Measurements from ENCODE around the gene IQCE.
"Not testable (repeated sequence)": the region's sequence is repeated elsewhere in the genome, so short reads cannot be mapped to it uniquely, and the experiment has no call there.

The IQCE gene

GRCh38 chr7:2532199-2532772 lies 26.5 kb upstream of the IQCE start:
- DNase-seq (ENCODE audit: low spot score) = not testable (repeated sequence)

GRCh38 chr7:2532816-2533215 lies 26.0 kb upstream of the IQCE start:
- DNase-seq (ENCODE audit: low spot score) = not testable (repeated sequence)

DNA sequence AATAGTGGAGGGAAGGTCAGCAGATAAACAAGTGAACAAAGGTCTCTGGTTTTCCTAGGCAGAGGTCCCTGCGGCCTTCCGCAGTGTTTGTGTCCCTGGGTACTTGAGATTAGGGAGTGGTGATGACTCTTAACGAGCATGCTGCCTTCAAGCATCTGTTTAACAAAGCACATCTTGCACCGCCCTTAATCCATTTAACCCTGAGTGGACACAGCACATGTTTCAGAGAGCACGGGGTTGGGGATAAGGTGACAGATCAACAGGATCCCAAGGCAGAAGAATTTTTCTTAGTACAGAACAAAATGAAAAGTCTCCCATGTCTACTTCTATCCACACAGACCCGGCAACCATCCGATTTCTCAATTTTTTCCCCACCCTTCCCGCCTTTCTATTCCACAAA lies 25.2 kb upstream of the IQCE start:
- not testable (repeated sequence) for DNase-seq (ENCODE audit: low spot score)

DNA sequence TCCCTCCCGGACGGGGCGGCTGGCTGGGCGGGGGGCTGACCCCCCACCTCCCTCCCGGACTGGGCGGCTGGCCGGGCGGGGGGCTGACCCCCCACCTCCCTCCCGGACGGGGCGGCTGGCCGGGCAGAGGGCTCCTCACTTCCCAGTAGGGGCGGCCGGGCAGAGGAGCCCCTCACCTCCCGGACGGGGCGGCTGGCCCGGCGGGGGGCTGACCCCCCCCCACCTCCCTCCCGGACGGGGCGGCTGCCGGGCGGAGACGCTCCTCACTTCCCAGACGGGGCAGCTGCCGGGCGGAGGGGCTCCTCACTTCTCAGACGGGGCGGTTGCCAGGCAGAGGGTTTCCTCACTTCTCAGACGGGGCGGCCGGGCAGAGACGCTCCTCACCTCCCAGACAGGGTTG lies 24.6 kb upstream of the IQCE start:
- not testable (repeated sequence) for DNase-seq (ENCODE audit: low spot score)

GRCh38 chr7:2535872-2536627 lies 22.7 kb upstream of the IQCE start:
- DNase-seq (ENCODE audit: low spot score) = not testable (repeated sequence)

- no peak for DNase-seq (ENCODE audit: low spot score)
These were observed 20.6 kb upstream of the IQCE start for GRCh38 chr7:2537981-2538851.

DNA sequence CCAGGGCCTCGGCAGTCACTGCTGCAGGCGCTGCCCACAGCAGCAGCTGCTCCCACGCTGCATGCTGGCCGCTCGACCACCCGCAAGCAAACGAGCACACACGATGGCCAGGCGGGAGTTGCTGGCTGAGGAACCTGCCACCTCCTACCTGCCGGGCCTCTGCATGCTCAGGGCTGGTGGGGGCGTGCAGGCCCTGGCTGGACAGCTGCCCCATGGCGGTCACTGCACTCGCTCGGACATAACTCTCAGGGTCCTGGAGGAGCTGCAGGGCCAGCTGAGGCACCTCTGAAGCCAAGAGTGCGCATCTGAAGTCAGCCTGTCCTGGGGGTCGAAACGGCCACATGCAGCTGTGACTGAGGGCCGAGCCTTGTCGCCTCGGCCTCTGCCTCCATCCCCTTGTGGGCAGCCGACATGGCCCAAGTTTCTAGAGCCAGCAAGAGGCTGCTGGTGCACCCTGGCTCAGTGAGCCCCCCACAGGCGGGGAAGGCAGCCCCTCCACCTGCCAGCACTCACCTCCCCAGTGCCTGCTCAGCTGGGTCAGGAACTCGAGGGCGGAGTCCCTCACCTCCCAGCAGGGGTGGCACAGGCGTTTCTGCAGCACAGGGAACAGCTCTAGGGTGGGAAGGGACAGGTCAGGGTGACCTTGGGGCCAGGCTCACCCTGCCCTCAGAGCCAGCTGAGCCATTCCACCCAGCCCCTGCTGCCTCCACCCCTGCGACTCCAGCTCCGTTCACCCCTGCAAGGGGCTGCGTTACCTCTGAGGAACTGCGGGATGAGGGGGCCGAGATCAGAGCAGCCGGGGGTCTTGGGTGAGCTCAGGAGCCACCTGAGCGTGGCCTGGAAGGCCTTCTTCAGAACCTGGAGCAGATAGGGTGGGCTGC lies 19.5 kb upstream of the IQCE start:
- no peak for DNase-seq (ENCODE audit: low spot score)

DNA sequence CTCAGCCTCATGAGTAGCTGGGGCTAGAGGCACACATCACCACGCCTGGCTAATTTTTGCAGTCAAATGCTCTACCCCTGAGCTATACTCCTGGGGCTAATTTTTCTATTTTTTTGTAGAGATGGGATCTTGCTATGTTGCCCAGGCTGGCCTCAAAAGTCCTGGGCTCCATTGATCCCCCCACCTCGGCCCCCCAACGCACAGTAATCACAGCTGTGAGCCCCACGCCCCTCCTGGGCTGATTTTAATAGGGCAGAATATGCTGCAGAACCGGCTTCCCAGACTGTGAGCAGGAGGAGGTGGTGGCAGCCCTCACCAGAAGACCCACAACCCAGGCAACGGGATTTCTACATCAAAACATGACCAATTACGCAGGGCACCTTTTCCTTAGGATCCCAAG lies 18.6 kb upstream of the IQCE start:
- DNase-seq (ENCODE audit: low spot score) = no peak

- DNase-seq (ENCODE audit: low spot score) = no peak
These were observed 18.1 kb upstream of the IQCE start for GRCh38 chr7:2540641-2541051.

DNA sequence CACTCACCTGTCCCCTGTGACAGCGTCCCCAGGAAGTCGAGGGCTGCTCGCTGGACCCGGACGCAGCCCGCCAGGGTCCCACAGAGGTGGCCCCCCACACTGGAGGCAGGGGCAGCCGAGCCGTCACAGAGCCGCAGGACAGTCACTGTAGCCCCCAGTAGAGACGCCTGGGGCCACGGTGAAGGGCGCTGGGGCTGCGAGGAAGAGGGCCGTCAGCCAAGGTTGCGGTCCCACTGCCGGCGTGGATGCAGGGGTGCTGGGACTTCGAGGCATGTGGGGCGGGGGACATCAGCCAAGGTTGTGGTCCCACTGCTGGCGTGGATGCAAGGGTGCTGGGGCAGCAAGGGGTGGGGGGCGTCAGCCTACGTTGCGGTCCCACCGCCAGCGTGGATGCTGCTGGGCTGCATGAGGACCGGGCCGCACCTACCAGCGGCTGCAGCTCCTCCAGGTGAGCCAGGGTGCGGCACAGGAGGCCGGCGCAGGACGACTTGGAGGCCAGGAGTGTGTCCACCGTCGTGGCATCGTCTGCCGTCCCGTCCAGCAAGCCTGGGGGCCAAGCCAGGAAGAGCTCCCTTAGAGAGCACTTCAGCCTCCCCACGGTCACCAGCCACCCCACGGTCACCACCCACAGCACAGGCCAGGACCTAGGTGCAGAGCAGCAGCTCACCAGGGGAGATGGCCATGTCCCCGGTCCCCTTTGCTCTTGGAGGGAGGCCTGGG lies 17.3 kb upstream of the IQCE start:
- no peak for DNase-seq (ENCODE audit: low spot score)

- no peak for DNase-seq (ENCODE audit: low spot score)
These were observed 16.5 kb upstream of the IQCE start for GRCh38 chr7:2542011-2542915.

- DNase-seq (ENCODE audit: low spot score) = no peak
These were observed 15.6 kb upstream of the IQCE start for GRCh38 chr7:2542916-2543871.

DNA sequence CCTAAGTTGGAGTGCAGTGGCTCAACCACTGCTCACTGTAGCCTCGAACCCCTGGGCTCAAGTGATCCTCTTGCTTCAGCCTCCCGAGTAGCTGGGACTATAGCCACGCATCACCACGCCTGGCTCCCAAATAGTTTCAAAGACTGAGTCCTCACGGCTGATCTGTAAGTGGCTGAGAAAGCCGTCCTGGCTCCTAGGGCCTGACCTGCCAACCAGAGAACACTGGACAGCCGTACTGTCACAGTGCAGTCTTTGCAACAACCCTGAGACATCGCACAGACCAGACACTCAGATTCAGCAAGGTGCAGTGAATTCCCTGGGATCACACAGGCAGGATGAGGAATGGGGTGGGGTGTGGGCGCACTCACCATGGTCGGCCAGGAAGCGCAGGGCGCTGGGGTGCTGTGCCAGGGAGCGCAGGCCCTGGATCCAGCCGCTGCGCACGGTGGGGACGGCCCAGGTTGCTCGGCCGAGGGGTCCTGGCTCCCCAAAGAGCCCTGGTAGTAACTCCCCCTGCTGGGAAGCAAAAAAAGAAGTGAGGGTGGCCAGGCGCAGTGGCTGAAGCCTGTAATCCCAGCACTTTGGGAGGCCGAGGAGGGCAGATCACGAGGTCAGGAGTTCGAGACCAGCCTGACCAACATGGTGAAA lies 14.1 kb upstream of the IQCE start:
- DNase-seq (ENCODE audit: low spot score) = no peak

DNA sequence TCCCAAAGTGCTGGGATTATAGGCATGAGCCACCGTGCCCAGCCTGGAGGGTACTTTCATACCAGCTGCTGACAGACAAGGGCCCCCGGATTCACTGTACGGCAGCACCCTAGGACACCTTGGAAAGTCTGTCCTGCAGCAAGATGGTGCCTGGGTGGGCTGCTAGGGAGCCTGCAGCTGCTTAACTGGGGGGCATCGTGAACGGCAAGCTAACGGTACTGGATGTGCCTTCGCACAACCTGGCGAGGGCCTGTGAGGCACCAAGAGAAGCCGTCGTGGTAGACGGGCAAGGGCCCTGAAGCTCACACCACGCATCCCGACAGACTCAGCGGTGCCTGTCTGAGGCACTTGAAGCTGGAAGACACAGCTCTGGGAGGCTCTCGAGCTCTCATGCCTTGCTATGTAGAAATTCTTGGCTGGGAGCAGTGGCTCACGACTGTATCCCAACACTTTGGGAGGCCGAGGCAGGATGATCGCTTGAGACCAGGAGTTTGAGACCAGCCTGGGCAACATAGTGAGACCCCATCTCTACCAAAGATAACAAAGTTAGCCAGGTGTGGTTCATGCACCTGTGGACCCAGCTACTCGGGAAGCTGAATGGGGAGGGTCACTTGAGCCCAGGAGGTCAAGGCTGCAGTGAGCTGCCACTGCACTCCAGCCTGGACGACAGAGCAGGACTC lies 12.9 kb upstream of the IQCE start:
- DNase-seq (ENCODE audit: low spot score) = no peak

GRCh38 chr7:2546776-2547586 lies 11.8 kb upstream of the IQCE start:
- no peak for DNase-seq (ENCODE audit: low spot score)

DNA sequence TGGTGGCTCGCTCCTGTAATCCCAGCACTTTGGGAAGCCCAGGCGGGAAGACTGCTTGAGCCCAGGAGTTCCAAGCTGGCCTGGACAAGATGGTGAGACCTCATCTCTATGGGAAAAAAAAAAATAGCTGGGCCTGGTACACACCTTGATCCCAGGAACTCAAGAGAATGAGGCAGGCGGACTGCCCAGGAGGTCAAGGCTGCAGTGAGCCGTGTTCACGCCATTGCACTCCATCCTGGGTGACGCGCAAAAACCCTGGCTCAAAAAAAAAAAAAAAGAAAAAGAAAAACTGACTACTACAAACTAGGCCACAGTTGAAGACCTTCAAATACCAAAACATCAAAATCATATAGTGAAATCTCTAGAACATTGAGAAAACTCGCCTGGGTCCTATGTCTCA lies 7.4 kb upstream of the IQCE start:
- DNase-seq (ENCODE audit: low spot score) = no peak

DNA sequence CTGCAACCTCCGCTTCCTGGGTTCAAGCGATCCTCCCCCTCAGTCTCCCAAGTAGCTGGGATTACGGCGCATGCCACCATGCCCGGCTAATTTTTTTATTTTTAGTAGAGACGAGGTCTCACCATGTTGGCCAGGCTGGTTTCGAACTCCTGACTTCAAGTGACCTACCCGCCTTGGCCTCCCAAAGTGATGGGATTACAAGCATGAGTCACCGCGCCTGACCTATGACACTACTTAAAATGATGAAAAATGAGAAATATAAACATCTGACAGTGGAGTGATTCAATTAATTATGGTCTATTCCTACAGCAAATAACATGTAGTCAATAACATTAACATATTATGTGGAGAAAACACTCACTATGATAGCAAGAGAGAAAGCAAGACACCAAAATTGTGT lies 5.7 kb upstream of the IQCE start:
- no peak for DNase-seq (ENCODE audit: low spot score)
